GM19438 (cell line): ENCODE data around the gene LARP1.
"Not testable (repeated sequence)": the region's sequence is repeated elsewhere in the genome, so short reads cannot be mapped to it uniquely, and the experiment has no call there.

Experiments
- ATAC-seq: cut with Tn5 transposase; IDR thresholded peaks from one replicate; pipeline ENCODE4 v1.9.1; 2021; ENCODE audit warnings: low read depth; ENCODE audit not compliant: unreplicated experiment

LARP1 gene

DNA sequence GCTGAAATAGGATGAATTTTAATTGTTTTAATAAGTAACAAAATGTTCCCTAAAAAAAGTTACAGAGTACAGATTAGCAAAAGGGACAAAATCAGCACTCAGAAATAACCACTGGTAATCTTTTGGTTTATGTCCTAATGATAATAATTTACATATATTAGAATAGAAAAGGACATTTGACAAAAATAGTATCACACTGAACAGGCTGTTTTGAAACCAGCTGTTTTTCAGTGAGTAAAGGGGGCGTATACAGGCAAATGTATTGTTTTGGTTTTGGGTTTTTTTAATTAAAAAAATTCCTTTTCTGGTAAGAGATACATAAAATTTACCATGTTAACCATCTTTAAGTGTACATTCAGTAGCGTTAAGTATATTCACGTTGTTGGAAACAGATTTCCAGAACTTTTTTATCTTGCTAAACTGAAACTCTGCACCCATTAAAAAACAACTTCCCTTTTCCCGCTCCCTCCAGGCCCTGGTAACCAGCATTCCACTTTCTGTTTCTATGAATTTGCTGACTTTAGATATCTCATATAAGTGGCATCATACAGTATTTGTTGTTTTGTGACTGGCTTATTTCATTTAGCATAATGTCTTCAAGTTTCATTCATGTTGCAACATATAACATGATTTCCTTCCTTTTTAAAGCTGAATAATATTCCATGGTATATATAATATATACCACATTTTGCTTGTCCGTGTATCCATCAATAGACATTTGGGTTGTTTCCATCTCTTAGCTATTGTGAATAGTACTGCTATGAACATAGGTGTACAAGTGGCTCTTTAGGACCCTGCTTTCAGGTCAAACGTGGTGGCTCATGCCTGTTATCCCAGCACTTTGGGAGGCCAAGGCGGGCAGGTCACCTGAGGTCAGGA is 20.6 kb upstream of the LARP1 start:
- no peak for ATAC-seq

DNA sequence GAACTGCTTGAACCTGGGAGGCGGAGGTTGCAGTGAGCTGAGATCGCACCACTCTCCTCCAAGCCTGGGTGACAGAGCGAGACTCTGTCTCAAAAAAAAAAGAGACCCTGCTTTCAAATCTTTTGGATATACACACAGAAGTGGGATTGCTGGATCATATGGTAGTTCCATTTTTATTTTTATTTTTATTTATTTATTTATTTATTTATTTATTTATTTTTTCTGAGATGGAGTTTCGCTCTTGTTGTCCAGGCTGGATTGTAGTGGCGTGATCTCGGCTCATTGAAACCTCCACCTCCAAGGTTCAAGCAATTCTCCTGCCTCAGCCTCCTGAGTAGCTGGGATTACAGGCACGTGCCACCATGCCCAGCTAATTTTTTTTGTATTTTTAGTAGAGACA is 19.8 kb upstream of the LARP1 start:
- ATAC-seq: not testable (repeated sequence)

DNA sequence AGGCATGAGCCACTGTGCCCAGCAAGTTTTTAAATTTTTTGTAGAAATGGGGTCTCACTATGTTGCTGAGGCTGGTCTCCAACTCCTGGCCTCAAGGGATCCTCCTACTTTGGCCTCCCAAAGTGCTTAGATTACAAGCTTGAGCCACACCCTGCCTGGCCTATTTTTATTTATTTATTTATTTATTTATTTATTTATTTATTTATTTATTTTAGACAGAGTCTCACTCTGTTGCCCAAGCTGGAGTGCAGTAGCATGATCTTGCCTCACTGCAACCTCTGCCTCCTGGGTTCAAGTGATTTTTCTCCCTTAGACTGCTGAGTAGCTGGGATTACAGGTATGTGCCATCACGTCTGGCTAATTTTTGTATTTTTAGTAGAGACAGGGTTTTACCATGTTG is 18.8 kb upstream of the LARP1 start:
- not testable (repeated sequence) for ATAC-seq

DNA sequence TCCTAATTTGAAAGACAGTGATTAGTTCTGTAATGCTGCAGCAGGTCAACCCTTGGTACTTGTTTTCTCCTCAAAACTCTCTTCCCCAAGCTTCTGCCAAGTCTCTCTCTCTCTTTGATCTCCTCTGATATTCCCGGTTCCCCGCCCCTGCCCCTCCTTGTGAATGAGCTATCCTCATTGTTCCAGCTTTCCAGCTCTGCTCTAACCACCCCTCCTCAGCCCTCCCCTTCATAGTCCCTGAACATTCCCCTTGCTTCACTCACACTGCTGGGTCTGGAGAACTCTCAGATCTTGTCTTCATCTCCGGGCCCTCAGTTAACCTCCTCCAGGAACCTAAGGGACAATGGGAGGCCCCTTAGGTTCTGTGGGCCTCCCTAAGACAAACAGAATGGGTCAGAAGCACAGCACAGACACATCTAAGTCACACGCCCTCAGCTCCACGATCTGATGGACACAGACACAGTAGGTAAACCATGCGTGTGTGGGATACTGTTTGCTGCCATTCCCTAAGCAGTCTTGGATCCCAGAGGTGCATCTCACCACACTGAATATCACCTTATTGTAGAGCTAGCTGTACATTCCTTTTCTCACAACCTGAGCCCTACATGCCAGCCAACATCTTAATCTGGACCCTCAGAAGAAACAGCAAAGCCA is 17.4 kb upstream of the LARP1 start:
- ATAC-seq: no peak

DNA sequence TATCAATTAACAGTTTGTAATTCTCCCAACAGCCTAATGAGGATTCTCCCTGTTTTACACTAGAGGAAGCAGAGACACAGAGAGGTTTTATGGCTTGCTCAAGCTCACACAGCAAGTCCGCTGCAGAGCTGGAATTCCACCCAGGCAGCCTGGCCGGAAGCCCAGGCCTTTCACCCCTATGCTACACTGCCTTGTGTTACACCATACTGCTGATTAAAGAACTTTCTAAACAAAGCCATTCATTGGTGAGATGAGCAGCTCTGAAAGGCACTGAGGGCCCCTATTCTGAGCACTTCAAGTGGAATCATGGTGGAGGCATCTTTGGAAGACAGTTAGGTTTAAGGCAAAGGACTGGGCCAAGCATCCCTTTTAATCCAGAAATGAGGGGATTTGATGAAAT is 14.7 kb upstream of the LARP1 start:
- no peak for ATAC-seq

DNA sequence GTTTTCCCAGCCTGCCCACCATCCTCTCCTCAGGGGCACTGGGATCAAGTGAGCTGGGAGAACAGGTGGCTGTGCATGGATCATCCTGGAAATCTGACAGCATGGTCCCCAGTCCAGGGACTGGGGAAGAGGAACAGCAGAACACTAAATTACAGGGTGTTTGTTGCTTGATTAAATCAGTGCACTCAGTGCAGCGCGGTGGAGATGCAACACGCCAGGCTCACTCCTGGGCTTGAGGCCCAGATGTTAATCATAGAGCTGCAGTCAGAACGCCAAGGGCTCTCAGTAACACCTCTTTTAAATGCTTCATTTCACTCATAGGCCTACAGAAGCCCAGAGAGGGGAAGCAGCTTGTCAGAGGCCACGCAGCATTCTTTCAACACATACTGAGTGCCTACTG is 14.2 kb upstream of the LARP1 start:
- ATAC-seq: no peak

DNA sequence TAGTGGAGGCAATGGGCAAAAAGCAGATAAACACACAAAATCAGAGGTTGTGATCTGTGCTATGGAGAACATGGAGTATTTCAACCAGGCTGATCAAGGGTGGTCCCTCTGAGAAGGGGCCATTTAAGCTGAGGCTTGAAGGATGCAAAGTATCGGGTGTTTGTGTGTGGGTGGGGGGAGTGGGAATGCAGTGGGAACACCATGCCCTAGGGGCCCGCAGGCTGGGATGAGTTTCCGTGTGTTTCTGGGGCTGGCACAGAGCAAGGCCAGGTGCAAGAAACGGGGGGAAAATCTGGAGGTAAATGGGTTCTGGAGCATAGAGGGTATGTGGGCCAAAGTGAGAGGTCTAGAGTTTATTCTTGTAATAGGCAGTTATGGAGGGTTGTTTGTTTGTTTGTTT is 13.8 kb upstream of the LARP1 start:
- no peak for ATAC-seq

DNA sequence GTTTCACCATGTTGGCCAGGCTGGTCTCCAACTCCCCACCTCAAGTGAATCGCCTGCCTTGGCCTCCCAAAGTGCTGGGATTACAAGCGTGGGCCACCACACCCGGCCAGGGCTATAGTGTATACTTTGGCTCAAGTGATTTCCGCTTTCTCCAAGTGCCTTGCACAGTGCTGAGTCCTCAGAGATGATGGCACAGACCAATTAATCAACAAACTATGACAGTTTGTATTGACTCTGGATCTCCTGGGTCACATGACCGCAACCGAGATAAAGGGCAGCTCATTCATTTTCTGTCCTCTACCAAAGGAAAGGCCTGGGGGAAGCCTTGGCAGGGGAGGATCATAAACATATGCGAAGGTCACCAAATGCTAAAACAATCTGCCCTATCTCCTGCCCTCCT is 11.4 kb upstream of the LARP1 start:
- no peak for ATAC-seq

DNA sequence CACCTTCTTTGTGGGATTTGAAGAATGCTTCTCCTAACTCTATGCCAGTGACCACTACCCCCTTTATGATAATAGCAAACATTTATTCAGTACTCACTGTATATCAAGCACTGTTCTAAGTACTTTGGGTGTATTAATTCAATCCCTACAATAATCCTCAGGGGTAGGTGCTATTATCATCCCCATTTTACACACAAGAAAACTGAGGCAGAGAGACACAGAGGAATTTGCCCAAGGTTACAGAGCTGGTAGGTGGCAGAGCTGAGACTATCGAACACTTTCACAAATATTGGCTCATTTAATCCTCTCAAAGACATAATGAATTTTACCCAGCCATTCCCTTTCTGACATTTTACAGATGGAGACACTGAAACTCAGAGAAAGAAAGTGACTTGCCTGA is 9.8 kb upstream of the LARP1 start:
- ATAC-seq: no peak

DNA sequence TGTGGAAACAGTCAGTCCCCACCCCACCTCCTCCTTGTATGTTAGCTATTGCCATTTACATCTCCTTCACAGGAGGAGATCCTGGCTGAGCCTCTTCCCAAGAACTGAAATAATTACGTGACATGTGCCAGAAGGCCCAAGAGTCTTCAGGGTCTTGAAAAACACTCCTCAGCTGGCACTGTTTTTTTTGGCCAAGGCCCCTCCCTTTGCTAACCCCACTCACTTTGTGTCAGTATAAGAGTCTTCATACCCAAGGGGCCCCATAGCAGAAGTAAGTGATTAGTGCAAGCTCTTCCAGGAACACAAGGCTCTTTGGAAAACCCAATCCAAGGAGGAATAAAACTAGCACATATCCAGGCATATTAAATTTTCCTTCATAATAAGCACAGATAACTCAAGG is 5.7 kb upstream of the LARP1 start:
- no peak for ATAC-seq

DNA sequence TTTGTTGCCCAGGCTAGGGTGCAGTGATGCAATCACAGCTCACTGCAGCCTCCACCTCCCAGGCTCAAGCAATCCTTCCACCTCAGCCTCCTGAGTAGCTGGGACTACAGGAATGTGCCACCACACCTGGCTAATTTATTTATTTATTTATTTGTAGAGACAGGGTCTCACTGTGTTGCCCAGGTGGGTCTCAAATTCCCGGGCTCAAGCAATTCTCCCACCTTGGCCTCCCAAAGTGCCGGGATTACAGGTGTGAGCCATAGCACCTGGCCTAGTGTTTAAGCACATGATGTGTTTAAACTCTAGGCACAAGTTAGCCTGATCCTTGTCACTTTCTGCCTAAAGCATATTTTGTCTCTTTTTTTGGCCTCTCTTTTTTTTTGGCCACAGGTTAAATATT is 4.5 kb upstream of the LARP1 start:
- not testable (repeated sequence) for ATAC-seq

DNA sequence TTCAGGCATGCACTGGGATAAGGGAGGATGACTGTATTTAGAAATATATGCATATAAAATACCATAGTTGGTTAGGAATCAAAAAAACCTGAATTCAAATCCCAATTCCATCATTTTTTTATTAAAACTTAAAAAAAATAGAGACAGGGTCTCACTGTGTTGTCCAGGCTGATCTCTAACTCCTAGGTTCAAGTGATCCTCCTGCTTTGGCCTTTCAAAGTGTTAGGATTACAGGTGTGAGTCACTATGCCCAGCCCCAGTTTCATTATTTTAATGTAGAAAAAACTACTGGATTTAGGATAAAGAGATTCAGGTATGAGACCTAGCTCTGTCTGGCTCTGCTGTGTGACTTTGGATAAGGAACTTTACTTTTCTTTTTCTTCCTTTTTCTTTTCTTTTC is 3.3 kb upstream of the LARP1 start:
- no peak for ATAC-seq

DNA sequence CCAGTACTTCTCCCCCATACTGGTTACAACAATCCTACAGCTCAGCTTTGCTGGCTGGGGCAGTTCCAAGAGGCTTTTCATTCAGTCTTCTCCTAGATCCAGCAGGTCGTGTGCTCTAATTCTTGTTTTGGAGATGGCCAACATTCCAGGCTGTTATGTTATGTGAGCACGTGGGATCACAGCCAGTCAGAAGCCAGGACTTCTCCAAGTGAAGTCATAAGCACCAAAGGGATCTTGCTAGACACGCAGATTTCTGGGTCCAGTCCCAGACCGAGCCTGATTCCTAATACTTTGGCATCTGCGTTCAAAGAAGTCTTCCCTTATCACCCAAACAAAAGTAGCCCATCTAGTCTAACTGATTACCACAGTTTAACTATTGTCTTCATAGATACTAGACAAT is 1.4 kb upstream of the LARP1 start:
- no peak for ATAC-seq

DNA sequence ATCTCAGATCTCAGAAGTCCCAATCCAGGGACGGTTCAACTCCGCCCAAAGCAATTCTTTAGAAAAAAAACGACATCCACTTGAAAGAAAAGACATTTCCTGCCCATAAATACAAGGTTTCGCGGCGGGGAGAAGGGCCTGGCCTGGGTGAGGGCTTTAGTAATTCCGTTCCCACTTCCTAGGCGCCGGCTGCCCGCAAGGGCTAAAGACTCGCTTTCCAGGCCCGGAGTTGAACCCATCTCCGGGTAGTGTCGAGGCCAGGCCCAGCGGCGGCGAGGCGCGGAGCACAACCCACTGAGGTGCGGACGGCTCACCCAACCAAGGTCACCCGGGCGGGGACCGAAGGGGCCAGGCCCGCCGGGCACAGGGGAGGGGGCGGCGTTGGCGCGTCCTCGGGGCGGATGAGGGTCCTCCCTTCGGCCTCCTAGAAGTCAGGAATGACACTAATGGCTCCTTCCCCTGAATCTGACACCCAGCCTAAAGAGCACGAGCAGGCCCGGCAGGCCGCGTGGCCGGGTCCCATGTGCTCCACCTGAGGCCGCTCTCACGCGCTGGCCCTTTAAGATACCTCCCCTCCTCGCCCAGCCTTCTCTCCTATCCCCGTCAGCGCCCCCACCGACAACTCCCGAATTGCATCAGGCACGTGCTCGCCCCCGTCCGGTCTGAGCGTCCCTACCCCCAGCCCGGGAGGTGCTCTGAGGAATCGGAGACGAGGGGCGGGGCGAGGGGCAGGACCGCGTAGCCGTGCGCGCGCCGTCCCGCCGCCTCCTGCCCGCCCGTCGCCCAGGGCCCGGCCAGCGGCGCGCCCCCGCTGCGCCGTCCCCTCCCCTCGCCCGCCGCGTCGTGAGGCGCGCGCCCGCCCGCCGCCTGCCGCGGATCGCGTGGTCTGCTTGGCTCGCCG is 467 bp upstream of the LARP1 start:
- peak; percentile 80 for ATAC-seq

DNA sequence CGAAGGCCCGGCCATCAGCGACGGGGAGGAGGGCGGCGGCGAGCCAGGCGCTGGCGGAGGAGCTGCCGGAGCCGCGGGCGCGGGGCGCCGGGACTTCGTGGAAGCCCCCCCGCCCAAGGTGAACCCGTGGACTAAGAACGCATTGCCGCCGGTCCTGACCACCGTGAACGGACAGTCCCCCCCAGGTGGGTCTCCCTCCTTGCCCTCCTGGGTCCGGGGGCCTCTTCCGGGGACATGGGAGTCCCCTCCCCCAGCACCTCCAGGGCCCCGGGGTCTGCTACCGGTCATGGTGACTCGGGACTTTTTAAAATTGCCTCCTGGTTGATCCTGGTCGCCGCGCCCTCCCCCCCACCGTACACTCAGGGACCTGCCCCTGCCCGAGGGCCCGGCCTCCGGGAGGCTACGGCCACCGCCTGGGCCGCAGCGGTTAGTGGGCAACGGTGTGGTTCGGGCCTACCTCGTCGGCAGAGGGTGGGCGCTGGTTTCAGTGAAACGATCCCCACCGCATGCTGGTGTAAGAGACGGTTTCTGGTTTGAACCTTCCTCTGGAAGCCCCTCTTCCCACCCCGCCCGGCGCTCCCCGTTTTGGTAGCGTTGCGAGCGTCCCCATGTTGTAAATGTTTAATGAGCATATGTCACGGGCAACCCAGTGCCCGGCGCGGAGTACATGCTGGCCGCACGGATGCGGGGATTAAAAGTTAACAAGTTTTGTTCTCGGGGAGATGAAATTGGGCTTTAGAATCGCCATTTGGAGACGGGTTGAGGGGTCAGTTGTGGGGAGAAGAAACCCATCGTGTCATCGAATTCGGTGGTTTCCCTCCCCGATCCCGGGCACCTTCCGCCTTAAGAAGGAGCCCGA is 1.1 kb downstream of the LARP1 start:
- ATAC-seq: no peak

DNA sequence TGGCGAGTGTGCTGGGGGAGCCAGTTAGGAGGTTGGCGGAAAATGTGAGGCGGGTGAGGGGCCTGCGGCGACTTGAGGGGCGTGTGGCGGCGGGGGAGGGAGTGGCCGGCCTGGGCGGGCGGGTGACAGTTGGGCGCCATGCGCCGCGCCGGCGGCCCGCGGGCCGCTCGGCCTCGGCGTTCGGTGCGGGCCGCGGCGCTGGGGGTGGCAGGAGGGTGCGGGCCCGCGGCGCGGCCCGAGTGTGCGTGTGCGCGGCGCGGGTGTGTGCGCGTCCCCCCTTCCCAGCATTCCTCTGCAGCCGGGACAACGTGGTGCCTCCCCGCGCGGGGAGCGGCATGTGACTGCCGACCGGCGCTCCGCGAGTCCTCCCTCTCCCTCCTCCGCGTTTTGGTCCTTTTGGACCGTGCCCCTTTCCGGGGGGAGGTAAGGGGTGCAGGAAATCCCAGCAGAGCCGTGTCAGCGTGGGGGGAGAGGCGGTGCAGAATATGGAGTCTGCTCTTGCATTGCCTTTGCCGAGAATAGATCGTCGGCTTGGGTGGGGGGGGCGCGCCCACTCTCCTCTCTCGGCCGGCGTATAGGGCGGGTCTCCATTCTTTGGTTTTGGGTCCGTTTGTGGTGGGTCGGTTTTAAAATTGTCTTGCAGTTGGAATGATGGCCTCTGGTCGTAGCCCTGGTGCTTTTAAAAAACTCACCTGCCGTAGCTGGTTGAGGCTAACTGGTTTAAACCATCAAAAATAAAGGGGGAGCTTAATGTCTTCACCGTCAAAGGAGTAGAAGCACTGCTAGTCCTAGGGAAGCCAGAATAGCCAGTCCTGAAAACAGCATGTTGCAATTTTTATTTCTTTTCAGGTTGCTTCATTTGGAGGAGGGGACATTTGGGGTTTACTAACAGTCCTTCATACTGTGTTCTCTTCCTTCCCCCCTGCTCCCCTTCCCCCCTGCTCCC is 2.0 kb downstream of the LARP1 start:
- ATAC-seq: no peak

DNA sequence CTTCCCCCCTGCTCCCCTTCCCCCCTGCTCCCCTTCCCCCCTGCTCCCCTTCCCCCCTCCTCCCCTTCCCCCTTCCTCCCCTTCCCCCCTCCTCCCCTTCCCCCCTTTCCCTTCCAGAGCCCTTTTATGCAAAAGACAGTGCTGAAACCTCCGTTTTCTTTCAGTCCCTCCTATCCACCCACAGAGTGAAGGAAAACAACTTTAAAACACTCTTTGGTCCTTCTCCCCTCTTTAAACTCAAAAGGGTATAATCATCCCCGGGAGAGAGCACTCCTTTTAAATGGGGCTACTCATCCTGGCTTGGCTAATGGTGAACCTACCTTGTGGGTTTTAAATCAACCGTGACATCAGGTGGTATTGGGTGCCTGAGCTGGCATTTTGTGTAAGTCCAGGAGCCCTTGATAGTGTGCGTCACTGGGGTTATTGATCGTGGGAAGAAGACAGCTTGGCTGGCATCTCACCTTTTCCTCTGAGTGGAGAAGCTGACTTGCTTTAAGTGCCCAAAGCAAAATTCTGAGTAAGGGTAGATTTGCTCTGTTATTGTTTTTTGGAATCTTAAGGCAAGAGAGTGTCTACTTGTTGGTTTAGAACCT is 2.7 kb downstream of the LARP1 start:
- no peak for ATAC-seq

DNA sequence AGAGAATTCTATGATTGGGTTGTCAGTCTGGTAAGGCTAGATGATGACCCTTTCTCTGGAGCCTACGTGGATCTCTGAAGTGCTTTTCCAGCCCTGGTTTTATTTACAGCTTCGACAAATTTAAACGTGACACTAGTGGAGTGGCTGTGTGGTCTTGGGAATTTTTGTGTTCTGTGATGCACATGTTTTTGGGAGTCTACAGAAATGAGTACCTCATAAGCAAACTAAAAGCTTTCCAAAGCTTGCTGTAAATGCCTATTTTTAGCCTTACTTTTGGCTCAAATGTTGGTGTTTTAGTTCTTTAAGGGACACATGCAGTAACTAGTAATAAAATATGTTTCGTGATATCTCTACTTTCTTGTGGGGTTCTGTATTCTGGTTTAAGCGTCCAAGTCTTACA is 3.3 kb downstream of the LARP1 start:
- no peak for ATAC-seq

DNA sequence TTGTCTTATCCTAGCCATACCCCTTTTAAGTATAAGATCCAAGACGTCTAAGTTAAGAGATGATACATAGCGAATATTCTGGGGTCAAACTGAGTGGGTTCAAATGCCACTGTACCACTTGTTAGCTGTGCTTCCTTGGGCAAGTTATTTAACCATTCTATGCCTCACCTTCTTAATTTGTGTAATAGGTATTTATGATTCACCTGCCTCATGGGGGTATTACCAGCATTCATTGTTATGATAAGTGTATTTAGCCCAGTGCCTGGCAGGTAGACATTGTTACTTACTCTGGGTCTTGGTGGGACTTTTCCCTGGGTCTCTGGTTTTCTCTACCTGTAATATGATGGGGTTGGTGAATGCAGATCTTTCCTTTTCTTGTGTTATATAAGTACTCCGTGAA is 3.8 kb downstream of the LARP1 start:
- no peak for ATAC-seq
